B cell (primary cell): ENCODE data around the gene C19orf12. TPM values are rescaled to one million over a fixed set of nuclear protein-coding genes. Genes with fewer than 3 reads are reported as not detected.

Experiments
- ATAC-seq: fragments of 200-7000 bp; cut with Tn5 transposase; one replicate; pipeline ENCODE4 v1.10.0; 2021; ENCODE audit warnings: low read depth, mild to moderate bottlenecking, moderate number of reproducible peaks, moderate library complexity
- CTCF ChIA-PET: fragments of 350-600 bp; sonication (Branson Sonifier 250); formaldehyde crosslinking; loops from one replicate; lab custom pipeline; 2021; ENCODE audit warnings: antibody characterized with exemption, inconsistent platforms; lab: Charles Lee
- POLR2A ChIA-PET: fragments of 350-600 bp; sonication (Branson Sonifier 250); formaldehyde crosslinking; loops from one replicate; lab custom pipeline; 2021; ENCODE audit warnings: antibody characterized with exemption; lab: Charles Lee
- DNase-seq: peaks from one replicate; pipeline ENCODE4 v3.0.0; 2013
- H2AFZ ChIP-seq: 2 replicates; pipeline ENCODE4 v1.6.1; 2012; ENCODE audit warnings: mild to moderate bottlenecking, low read depth, low read length; ENCODE audit not compliant: insufficient read depth, poor library complexity, severe bottlenecking
- H3K27ac ChIP-seq, 2 donors: 1 replicate in 1 of 2; 2 replicates in 1 of 2; pipeline ENCODE4 v1.5.1; 2012 to 2013; ENCODE audit warnings: low read length in 2 of 2, mild to moderate bottlenecking in 2 of 2, moderate library complexity in 1 of 2
- H3K27me3 ChIP-seq, 4 experiments: fragments of 200-600 bp in 1 of 4; sonication (generic) in 1 of 4; replicated peaks in 1 of 4; 1 replicate in 2 of 4; 2 replicates in 2 of 4; pipeline versions ENCODE4 v1.6.1 to v1.7.0; 2013 to 2016; ENCODE audit warnings: low read length in 3 of 4, mild to moderate bottlenecking in 2 of 4, mixed read lengths in 1 of 4, moderate library complexity in 1 of 4; ENCODE audit not compliant: insufficient read depth in 4 of 4, control insufficient read depth in 3 of 4; ENCODE audit errors: control extremely low read depth in 1 of 4
- H3K36me3 ChIP-seq, 2 experiments: replicated peaks in 1 of 2; 1 replicate in 1 of 2; 2 replicates in 1 of 2; pipeline versions ENCODE4 v1.6.1 to v1.7.1; 2013; ENCODE audit warnings: low read length in 1 of 2; ENCODE audit not compliant: insufficient read depth in 2 of 2, control insufficient read depth in 1 of 2; ENCODE audit errors: control extremely low read depth in 1 of 2, extremely low read depth in 1 of 2
- H3K4me1 ChIP-seq, 2 donors: fragments of 200-600 bp in 1 of 2; sonication (generic) in 1 of 2; 1 replicate in 1 of 2; 2 replicates in 1 of 2; pipeline versions ENCODE4 v1.5.1 to v1.6.1; 2013 to 2017; ENCODE audit warnings: low read length in 2 of 2; ENCODE audit not compliant: control insufficient read depth in 2 of 2, insufficient read depth in 2 of 2
- H3K4me2 ChIP-seq: replicated peaks from 2 replicates; pipeline ENCODE3; 2012; ENCODE audit warnings: mild to moderate bottlenecking, low read depth, low read length; ENCODE audit not compliant: poor library complexity, severe bottlenecking
- H3K4me3 ChIP-seq, 5 experiments: fragments of 200-600 bp in 1 of 5; sonication (generic) in 1 of 5; 1 replicate in 3 of 5; 2 replicates in 2 of 5; pipeline versions ENCODE4 v1.5.1 to v1.7.0; 2011 to 2016; ENCODE audit warnings: low read length in 4 of 5, mild to moderate bottlenecking in 4 of 5, low read depth in 2 of 5, control low read depth in 1 of 5, moderate library complexity in 1 of 5; ENCODE audit not compliant: insufficient read depth in 1 of 5; ENCODE audit errors: control extremely low read depth in 1 of 5, extremely low read depth in 1 of 5
- H3K79me2 ChIP-seq: fragments of 200-600 bp; sonication (generic); one replicate; pipeline ENCODE4 v1.6.0; 2016; ENCODE audit warnings: low read length; ENCODE audit not compliant: control insufficient read depth, insufficient read depth
- H3K9ac ChIP-seq: fragments of 200-600 bp; sonication (generic); 2 replicates; pipeline ENCODE4 v1.6.1; 2017; ENCODE audit warnings: mild to moderate bottlenecking, low read length, moderate library complexity
- H3K9me3 ChIP-seq, 3 donors: one replicate each; pipeline versions ENCODE4 v1.6.1 to v1.7.1; 2013; ENCODE audit warnings: low read length in 2 of 3; ENCODE audit not compliant: control insufficient read depth in 2 of 3, insufficient read depth in 1 of 3; ENCODE audit errors: control extremely low read depth in 1 of 3
- H4K20me1 ChIP-seq: 2 replicates; pipeline ENCODE4 v1.6.0; 2012; ENCODE audit warnings: mild to moderate bottlenecking, low read length; ENCODE audit not compliant: insufficient read depth, control insufficient read depth, poor library complexity, severe bottlenecking
- H3K27ac Mint-ChIP-seq: one replicate; pipeline ENCODE4 v1.8.0; 2021; ENCODE audit warnings: mixed read lengths
- H3K27me3 Mint-ChIP-seq: one replicate; pipeline ENCODE4 v1.8.0; 2021; ENCODE audit warnings: mixed read lengths
- H3K4me1 Mint-ChIP-seq: one replicate; pipeline ENCODE4 v1.8.0; 2021; ENCODE audit warnings: mixed read lengths
- H3K4me3 Mint-ChIP-seq: one replicate; pipeline ENCODE4 v1.8.0; 2021; ENCODE audit warnings: mixed read lengths
- H3K9me3 Mint-ChIP-seq: one replicate; pipeline ENCODE4 v1.8.0; 2022; ENCODE audit warnings: mixed read lengths; ENCODE audit not compliant: insufficient read depth
- CTCF ChIP-seq: fragments of 200-600 bp; IDR thresholded peaks from one replicate; pipeline ENCODE4 v1.8.0; 2022; ENCODE audit warnings: antibody characterized with exemption, mild to moderate bottlenecking
- EZH2 ChIP-seq: IDR thresholded peaks from 2 replicates; pipeline ENCODE4 v1.6.1; 2012; ENCODE audit warnings: borderline replicate concordance, low read depth, mild to moderate bottlenecking, moderate library complexity, low read length; ENCODE audit not compliant: insufficient read depth, poor library complexity, severe bottlenecking
- WGBS: methylation state at CpG from one replicate; pipeline ENCODE4 v1.1.5; 2013; ENCODE audit warnings: missing lambda C conversion rate; ENCODE audit not compliant: insufficient coverage; 5-methylcytosine and 5-hydroxymethylcytosine counted together
- intact Hi-C: fragments of 100-400 bp; cut with micrococcal nuclease; formaldehyde crosslinking; loops from one replicate; pipeline ENCODE4 v1.10.0; 2022
- polyA plus RNA-seq: library from polyadenylated mRNA; depleted of rRNA; stranded (reverse); fragments of >200 nt; gene quantifications from 2 replicates; pipeline ENCODE4 v1.2.3, GENCODE V29; 2012
- total RNA-seq, 2 donors: library from RNA; stranded (reverse); fragments of 120-200 nt in 1 of 2; gene quantifications; 1 replicate in 1 of 2; 2 replicates in 1 of 2; pipeline versions ENCODE4 v1.2.3 to v1.2.4, GENCODE V29; 2013 to 2022

The C19orf12 gene
- total and polyA plus RNA-seq, 2 donors (not counting 1 experiment from before 2014, with no cell fraction given) = 12.6 to 29.4 TPM

- DNase-seq = peak; percentile 86
- peak overlapping the region in 2 of 5 experiments; percentile 1 to 39 for H3K4me3 ChIP-seq
- no peak for TF ChIP-seq EZH2
- no peak for TF ChIP-seq CTCF
- H3K4me2 ChIP-seq = peak overlapping the region; percentile 76
- ATAC-seq = peak; percentile 74
- no peaks in the 10 kb centered on the region for H3K27me3 ChIP-seq
- peaks cover 39 to 62% of the 10 kb centered on the region in 2 donors for H3K4me1 ChIP-seq
- peak overlapping the region; percentile 89 to 96 for H3K27ac ChIP-seq
- peak overlapping the region; percentile 53 for H3K9ac ChIP-seq
- peaks cover 72% of the 10 kb centered on the region for H3K79me2 ChIP-seq
- Mint-ChIP-seq H3K4me1 (peaks cover 53% of the 10 kb centered on the region), H3K4me3 (peak overlapping the region; percentile 61), H3K9me3 (no peaks in the 10 kb centered on the region), H3K27ac (peak overlapping the region; percentile 89), H3K27me3 (no peaks in the 10 kb centered on the region)
- H4K20me1 ChIP-seq = no peaks in the 10 kb centered on the region
- WGBS = 7% methylated on average over 10 of the region's 11 CpGs
- H3K36me3 ChIP-seq = peaks cover 0 to 12% of the 10 kb centered on the region in 2 experiments
- peak overlapping the region; percentile 57 for H2AFZ ChIP-seq
- ChIA-PET CTCF (interaction anchor here (0.8 to 4.7 kb wide), 11 partner anchors 8 to 66 kb away, joined by 4 to 52 read pairs (median 6); partner anchors contain the start of genes C19orf12, PLEKHF1 and POP4), POLR2A (interaction anchor here (1.7 to 2.2 kb wide), 3 partner anchors 42 to 67 kb away, joined by 6 to 9 read pairs (median 7); partner anchors contain the start of genes C19orf12 and POP4)
- intact Hi-C loops = loop anchor here (1.0 to 5.0 kb wide), 4 partner anchors 8 to 269 kb away; partner anchors contain the start of genes C19orf12, PLEKHF1 and URI1
- peaks cover 0 to 2% (median 0%) of the 10 kb centered on the region in 3 donors for H3K9me3 ChIP-seq
These were observed 42.1 kb downstream of the C19orf12 start for GRCh38 chr19:29672933-29673336.

- 87% methylated on average over 8 of the region's 8 CpGs for WGBS
- ATAC-seq (no peak), DNase-seq (peak; percentile 42)
- Histone ChIP-seq H3K27ac (peak overlapping the region; percentile 89 to 96), H3K27me3 (no peaks in the 10 kb centered on the region), H3K9ac (peak overlapping the region; percentile 53), H3K36me3 (peaks cover 0 to 12% of the 10 kb centered on the region in 2 experiments), H3K4me1 (peaks cover 44 to 66% of the 10 kb centered on the region in 2 donors), H3K79me2 (peaks cover 74% of the 10 kb centered on the region), H3K4me3 (peak overlapping the region in 2 of 5 experiments; percentile 1 to 39), H3K4me2 (peak overlapping the region; percentile 76), H3K9me3 (peaks cover 0 to 5% (median 0%) of the 10 kb centered on the region in 3 donors), H2AFZ (peak overlapping the region; percentile 57), H4K20me1 (no peaks in the 10 kb centered on the region)
- TF ChIP-seq CTCF (no peak), EZH2 (no peak)
- ChIA-PET POLR2A (interaction anchor here (1.5 to 2.2 kb wide), 4 partner anchors 43 to 66 kb away, joined by 4 to 9 read pairs (median 6); partner anchors contain the start of genes C19orf12 and POP4), CTCF (interaction anchor here (1.0 to 4.7 kb wide), 13 partner anchors 9 to 269 kb away, joined by 3 to 52 read pairs (median 4); partner anchors contain the start of genes C19orf12, POP4 and URI1)
- H3K4me3 Mint-ChIP-seq = peak overlapping the region; percentile 61
- no peaks in the 10 kb centered on the region for H3K9me3 Mint-ChIP-seq
- peaks cover 57% of the 10 kb centered on the region for H3K4me1 Mint-ChIP-seq
- intact Hi-C loops = loop anchor here (2.0 to 5.0 kb wide), 3 partner anchors 42 to 270 kb away; partner anchors contain the start of genes C19orf12 and URI1
- peak overlapping the region; percentile 89 for H3K27ac Mint-ChIP-seq
- H3K27me3 Mint-ChIP-seq = no peaks in the 10 kb centered on the region
These were observed 42.6 kb downstream of the C19orf12 start for GRCh38 chr19:29672319-29672932.
